Measurements from ENCODE around the gene TPRX1.

- TF ChIP-seq CTCF (conservative IDR thresholded peaks at IDR 0.05; ENCODE audit: low read length) (no peak), EZH2phosphoT487 (IDR thresholded peaks at IDR 0.05; ENCODE audit: borderline replicate concordance, low read depth, low read length) (no peak)
Measured at GRCh38 chr19:47757617-47758442, 46.5 kb downstream of the TPRX1 start.
